GM06990 (cell line): ENCODE measurements around the gene APBB1.

Experiments
- DNase-seq: peaks from one replicate; pipeline ENCODE4 v3.0.0-alpha.2; 2011; ENCODE audit not compliant: insufficient read length; ENCODE audit errors: extremely low read depth
- H3K27me3 ChIP-seq: replicated peaks from 2 replicates; pipeline ENCODE4 v1.6.0; 2011; ENCODE audit warnings: low read length; ENCODE audit not compliant: control insufficient read depth, insufficient read depth
- H3K36me3 ChIP-seq: 2 replicates; pipeline ENCODE4 v1.5.1; 2011; ENCODE audit warnings: low read length; ENCODE audit not compliant: control insufficient read depth, insufficient read depth
- H3K4me3 ChIP-seq: replicated peaks from 2 replicates; pipeline ENCODE4 v1.5.1; 2011; ENCODE audit warnings: low read depth, mild to moderate bottlenecking, control low read depth, low read length
- CTCF ChIP-seq: IDR thresholded peaks from 2 replicates; pipeline ENCODE4 v1.5.1; 2011; ENCODE audit warnings: low read length, control low read depth, mild to moderate bottlenecking, inconsistent platforms; ENCODE audit not compliant: insufficient read depth, poor library complexity, severe bottlenecking

The APBB1 gene

GRCh38 chr11:6455070-6455469 lies 36.2 kb upstream of the APBB1 start:
- TF ChIP-seq CTCF: no peak
- no peaks in the 10 kb centered on the region; the same call in 1 of the 2 replicates for H3K36me3 ChIP-seq
- no peak for DNase-seq
- no peak overlapping the region for H3K4me3 ChIP-seq
- H3K27me3 ChIP-seq: no peaks in the 10 kb centered on the region

GRCh38 chr11:6453152-6453551 lies 34.3 kb upstream of the APBB1 start:
- no peak overlapping the region for H3K4me3 ChIP-seq
- no peaks in the 10 kb centered on the region for H3K27me3 ChIP-seq
- TF ChIP-seq CTCF: no peak
- H3K36me3 ChIP-seq: no peaks in the 10 kb centered on the region; the same call in 1 of the 2 replicates
- no peak for DNase-seq

- no peak for TF ChIP-seq CTCF
- DNase-seq: no peak
- H3K36me3 ChIP-seq: no peaks in the 10 kb centered on the region; the same call in 1 of the 2 replicates
- H3K4me3 ChIP-seq: no peak overlapping the region
- H3K27me3 ChIP-seq: no peaks in the 10 kb centered on the region
These were observed 33.3 kb upstream of the APBB1 start for GRCh38 chr11:6452219-6452618.

- Histone ChIP-seq H3K36me3 (no peaks in the 10 kb centered on the region; the same call in 1 of the 2 replicates), H3K4me3 (no peak overlapping the region), H3K27me3 (no peaks in the 10 kb centered on the region)
- no peak for DNase-seq
- TF ChIP-seq CTCF: no peak
These were observed 29.7 kb upstream of the APBB1 start for GRCh38 chr11:6448574-6448973.

- Histone ChIP-seq H3K4me3 (no peak overlapping the region), H3K36me3 (no peaks in the 10 kb centered on the region), H3K27me3 (no peaks in the 10 kb centered on the region)
- peak; percentile 94 for TF ChIP-seq CTCF
- DNase-seq: no peak
These were observed 24.5 kb upstream of the APBB1 start for GRCh38 chr11:6443269-6444003.
